HG02870 (cell line): ENCODE measurements around the gene ALOX12.
"Not testable (repeated sequence)": the region's sequence is repeated elsewhere in the genome, so short reads cannot be mapped to it uniquely, and the experiment has no call there.

Source experiments
- ATAC-seq: cut with Tn5 transposase; IDR thresholded peaks from one replicate; pipeline ENCODE4 v1.9.1; 2021; ENCODE audit warnings: mild to moderate bottlenecking, moderate library complexity; ENCODE audit not compliant: unreplicated experiment

ALOX12 gene

GRCh38 chr17:6995500-6996255 lies at the start of gene ALOX12:
ALOX12 (plus strand) TSS chr17:6996049; CDS start chr17:6996118, 69 bp downstream.
- ATAC-seq, result no peak

GRCh38 chr17:6947745-6948144 lies 48.1 kb upstream of the ALOX12 start:
- no peak for ATAC-seq

GRCh38 chr17:6948562-6948961 lies 47.3 kb upstream of the ALOX12 start:
- no peak for ATAC-seq

- no peak for ATAC-seq
Observed at GRCh38 chr17:6948976-6949375, 46.9 kb upstream of the ALOX12 start.

GRCh38 chr17:6950938-6951337 lies 44.9 kb upstream of the ALOX12 start:
- not testable (repeated sequence) for ATAC-seq

- ATAC-seq, result no peak
Observed at GRCh38 chr17:6953689-6954088, 42.2 kb upstream of the ALOX12 start.

GRCh38 chr17:6959700-6960099 lies 36.1 kb upstream of the ALOX12 start:
- no peak for ATAC-seq

GRCh38 chr17:6969323-6969726 lies 26.5 kb upstream of the ALOX12 start:
- ATAC-seq, result no peak

GRCh38 chr17:6970992-6971391 lies 24.9 kb upstream of the ALOX12 start:
- ATAC-seq, result no peak

- ATAC-seq, result not testable (repeated sequence)
Observed at GRCh38 chr17:6979440-6979839, 16.4 kb upstream of the ALOX12 start.

- ATAC-seq, result no peak
Observed at GRCh38 chr17:6981426-6981825, 14.4 kb upstream of the ALOX12 start.

GRCh38 chr17:6985266-6985665 lies 10.6 kb upstream of the ALOX12 start:
- no peak for ATAC-seq

GRCh38 chr17:6986676-6987075 lies 9.2 kb upstream of the ALOX12 start:
- ATAC-seq, result no peak

GRCh38 chr17:6989779-6990178 lies 6.1 kb upstream of the ALOX12 start:
- no peak for ATAC-seq

GRCh38 chr17:6993613-6994056 lies 2.2 kb upstream of the ALOX12 start:
- not testable (repeated sequence) for ATAC-seq

- no peak for ATAC-seq
Observed at GRCh38 chr17:6994118-6994598, 1.7 kb upstream of the ALOX12 start.

GRCh38 chr17:6994666-6995256 lies 1.1 kb upstream of the ALOX12 start:
- ATAC-seq, result no peak

- ATAC-seq, result no peak
Observed at GRCh38 chr17:6996256-6997011, 585 bp downstream of the ALOX12 start.

- no peak for ATAC-seq
Observed at GRCh38 chr17:6997171-6997570, 1.3 kb downstream of the ALOX12 start.

GRCh38 chr17:6998855-6999508 lies 3.1 kb downstream of the ALOX12 start:
- ATAC-seq, result no peak

- ATAC-seq, result no peak
Observed at GRCh38 chr17:7001318-7001961, 5.6 kb downstream of the ALOX12 start.
